GM23338 (cell line): ENCODE data around the gene MRPS10. TPM values are rescaled to one million over a fixed set of nuclear protein-coding genes. Genes with fewer than 3 reads are reported as not detected.

Source experiments
- ATAC-seq: fragments of 200-7000 bp; cut with Tn5 transposase; 3 replicates; pipeline ENCODE4 v1.9.1; 2020
- DNase-seq: peaks from one replicate; pipeline ENCODE4 v3.0.0-alpha.2; 2015; ENCODE audit warnings: low spot score
- H2AFZ ChIP-seq: fragments of 200-600 bp; sonication (generic); 2 replicates; pipeline ENCODE4 v1.8.0; 2016; ENCODE audit warnings: antibody characterized with exemption, mild to moderate bottlenecking, moderate library complexity
- H3F3A ChIP-seq: fragments of 200-600 bp; sonication (generic); replicated peaks from 2 replicates; pipeline ENCODE4 v1.8.0; 2017; ENCODE audit warnings: antibody characterized with exemption, mixed run types, low read depth
- H3K27ac ChIP-seq: fragments of 200-600 bp; sonication (generic); 2 replicates; pipeline ENCODE4 v1.6.1; 2016; ENCODE audit warnings: low read depth
- H3K27me3 ChIP-seq: fragments of 200-600 bp; sonication (generic); 2 replicates; pipeline ENCODE4 v1.8.0; 2016; ENCODE audit warnings: mild to moderate bottlenecking, mixed run types, moderate library complexity; ENCODE audit not compliant: insufficient read depth
- H3K36me3 ChIP-seq: fragments of 200-600 bp; sonication (generic); 2 replicates; pipeline ENCODE4 v1.8.0; 2016; ENCODE audit warnings: mild to moderate bottlenecking; ENCODE audit not compliant: insufficient read depth
- H3K4me1 ChIP-seq: fragments of 200-600 bp; sonication (generic); 2 replicates; pipeline ENCODE4 v1.8.0; 2016; ENCODE audit warnings: mild to moderate bottlenecking, moderate library complexity; ENCODE audit not compliant: insufficient read depth
- H3K4me2 ChIP-seq: fragments of 200-600 bp; sonication (generic); 2 replicates; pipeline ENCODE4 v1.7.1; 2017; ENCODE audit warnings: mixed run types
- H3K4me3 ChIP-seq: fragments of 200-600 bp; sonication (generic); 2 replicates; pipeline ENCODE4 v1.6.1; 2016; ENCODE audit warnings: mixed run types
- H3K79me2 ChIP-seq: fragments of 200-600 bp; sonication (generic); replicated peaks from 2 replicates; pipeline ENCODE4 v1.8.0; 2017; ENCODE audit warnings: mild to moderate bottlenecking; ENCODE audit not compliant: insufficient read depth
- H3K9me2 ChIP-seq: fragments of 200-600 bp; sonication (generic); 2 replicates; pipeline ENCODE4 v1.8.0; 2017; ENCODE audit not compliant: insufficient read depth
- H4K20me1 ChIP-seq: fragments of 200-600 bp; sonication (generic); replicated peaks from 2 replicates; pipeline ENCODE4 v1.8.0; 2017; ENCODE audit warnings: mild to moderate bottlenecking; ENCODE audit not compliant: insufficient read depth
- H3K27ac Mint-ChIP-seq: 2 replicates; pipeline ENCODE4 v1.8.0; 2020; ENCODE audit warnings: inconsistent platforms, mild to moderate bottlenecking, moderate library complexity, mixed read lengths
- H3K27me3 Mint-ChIP-seq: 3 replicates; pipeline ENCODE4 v1.8.0; 2022; ENCODE audit warnings: low read depth, mild to moderate bottlenecking, moderate library complexity, mixed read lengths, inconsistent platforms; ENCODE audit not compliant: insufficient read depth, poor library complexity
- H3K36me3 Mint-ChIP-seq: 3 replicates; pipeline ENCODE4 v1.8.0; 2021; ENCODE audit warnings: low read depth, mild to moderate bottlenecking, inconsistent platforms, moderate library complexity, mixed read lengths
- H3K4me1 Mint-ChIP-seq: 3 replicates; pipeline ENCODE4 v1.8.0; 2020; ENCODE audit warnings: mild to moderate bottlenecking, inconsistent platforms, mixed read lengths
- H3K4me3 Mint-ChIP-seq: 3 replicates; pipeline ENCODE4 v1.8.0; 2021; ENCODE audit warnings: moderate library complexity, mild to moderate bottlenecking, inconsistent platforms, mixed read lengths
- H3K9me3 Mint-ChIP-seq: 3 replicates; pipeline ENCODE4 v1.8.0; 2020; ENCODE audit warnings: moderate library complexity, mild to moderate bottlenecking, inconsistent platforms, mixed read lengths
- CREB1 ChIP-seq: fragments of 250-450 bp; sonication (Bioruptor Pico); IDR thresholded peaks from 2 replicates; pipeline ENCODE4 v1.5.0; 2020; ENCODE audit warnings: low read depth, mild to moderate bottlenecking, moderate library complexity
- EZH2 ChIP-seq: fragments of 200-600 bp; sonication (generic); IDR thresholded peaks from one replicate; pipeline ENCODE4 v1.8.0; 2017; ENCODE audit warnings: antibody characterized with exemption, mild to moderate bottlenecking, low read depth; ENCODE audit not compliant: unreplicated experiment
- EZH2phosphoT487 ChIP-seq: fragments of 200-600 bp; sonication (generic); IDR thresholded peaks from one replicate; pipeline ENCODE4 v1.8.1; 2018; ENCODE audit warnings: antibody characterized with exemption; ENCODE audit not compliant: unreplicated experiment
- JUNB ChIP-seq: IDR thresholded peaks from one replicate; pipeline ENCODE4 v1.6.1; 2016; ENCODE audit warnings: antibody characterized with exemption; ENCODE audit not compliant: unreplicated experiment
- NANOG ChIP-seq: IDR thresholded peaks from 2 replicates; pipeline ENCODE4 v1.6.1; 2016; ENCODE audit warnings: antibody characterized with exemption, borderline replicate concordance
- POLR2AphosphoS5 ChIP-seq: IDR thresholded peaks from 2 replicates; pipeline ENCODE4 v1.6.1; 2016; ENCODE audit warnings: antibody characterized with exemption, low read depth
- STAT1 ChIP-seq: IDR thresholded peaks from one replicate; pipeline ENCODE4 v1.6.1; 2016; ENCODE audit warnings: antibody characterized with exemption; ENCODE audit not compliant: unreplicated experiment
- ZNF114 ChIP-seq: fragments of 250-450 bp; sonication (Bioruptor Pico); IDR thresholded peaks from 2 replicates; pipeline ENCODE4 v1.5.0; 2020; ENCODE audit warnings: mild to moderate bottlenecking, moderate library complexity
- ZNF331 ChIP-seq: fragments of 250-450 bp; sonication (Bioruptor Pico); IDR thresholded peaks from 2 replicates; pipeline ENCODE4 v1.5.0; 2020; ENCODE audit warnings: low read depth, mild to moderate bottlenecking, moderate library complexity
- polyA plus RNA-seq: library from polyadenylated mRNA; unstranded; fragments of >200 nt; fragmentation: Nextera tagmentation; extraction: Ambion mirVana; gene quantifications from 2 replicates; pipeline ENCODE4 v1.2.1, GENCODE V29; 2016
- total RNA-seq: library from RNA; depleted of rRNA; stranded (reverse); fragments of >200 nt; shearing (Covaris generic); gene quantifications from 2 replicates; pipeline ENCODE4 v1.2.3, GENCODE V29; 2014
- TF ChIP-seq, protein P1 (sequence below): fragments of 250-450 bp; sonication (Bioruptor Pico); IDR thresholded peaks from 2 replicates; pipeline ENCODE4 v1.5.0; 2020; ENCODE audit warnings: mild to moderate bottlenecking, moderate library complexity
- TF ChIP-seq, protein P2 (sequence below), 2 experiments: fragments of 200-600 bp in 1 of 2; sonication (generic) in 1 of 2; conservative IDR thresholded peaks; 2 replicates each; pipeline versions ENCODE4 v1.5.1 to v1.6.1; 2016 to 2017; ENCODE audit warnings: antibody characterized with exemption in 2 of 2, low read depth in 2 of 2, mild to moderate bottlenecking in 2 of 2, moderate library complexity in 1 of 2
- TF ChIP-seq, protein P3 (sequence below): IDR thresholded peaks from one replicate; pipeline ENCODE4 v1.6.1; 2018; ENCODE audit warnings: antibody characterized with exemption; ENCODE audit not compliant: unreplicated experiment
- TF ChIP-seq, protein P4 (sequence below): IDR thresholded peaks from 2 replicates; pipeline ENCODE4 v1.6.1; 2016; ENCODE audit warnings: antibody characterized with exemption

The MRPS10 gene
- total and polyA plus RNA-seq, 2 experiments from 2014 or later, result 36.2 to 42.7 TPM

DNA sequence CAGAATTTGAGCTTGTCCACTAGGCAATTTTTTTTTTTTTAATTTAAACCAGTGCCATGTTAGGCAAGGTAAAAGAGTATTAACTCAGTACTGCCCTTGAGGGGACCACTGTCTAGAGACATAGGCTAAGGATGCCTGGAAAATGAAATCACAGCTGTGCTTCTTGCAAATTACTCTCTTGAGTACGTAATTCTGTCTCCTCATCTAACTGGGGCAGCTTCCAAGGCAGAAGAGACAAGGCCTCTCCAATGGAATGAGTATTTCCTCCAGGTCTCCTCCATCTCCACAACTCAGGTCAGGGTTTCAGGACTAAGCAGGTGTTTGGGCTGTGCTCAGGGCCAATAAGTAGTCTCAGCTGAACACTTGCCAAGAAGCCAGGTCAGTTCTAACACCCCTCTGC lies 33.8 kb upstream of the MRPS10 start:
- H3K27ac ChIP-seq, result no peak overlapping the region
- Mint-ChIP-seq H3K27ac (no peak overlapping the region), H3K4me3 (no peak overlapping the region), H3K27me3 (peaks cover 8% of the 10 kb centered on the region), H3K4me1 (peaks cover 5% of the 10 kb centered on the region; the same call in 2 of the 3 replicates), H3K36me3 (peaks cover 79% of the 10 kb centered on the region), H3K9me3 (no peaks in the 10 kb centered on the region)
- H3K4me2 ChIP-seq, result no peak overlapping the region
- H3K79me2 ChIP-seq, result no peaks in the 10 kb centered on the region
- peaks cover 26% of the 10 kb centered on the region for H3K36me3 ChIP-seq
- no peaks in the 10 kb centered on the region; the same call in 1 of the 2 replicates for H3F3A ChIP-seq
- no peak overlapping the region for H3K4me3 ChIP-seq
- H2AFZ ChIP-seq, result no peak overlapping the region
- H3K4me1 ChIP-seq, result peaks cover 3% of the 10 kb centered on the region; the same call in 1 of the 2 replicates
- TF ChIP-seq ZNF114 (CRISPR knock-in tag) (no peak), STAT1 (no peak), POLR2AphosphoS5 (no peak), EZH2 (no peak), NANOG (no peak), JUNB (no peak), ZNF331 (CRISPR knock-in tag) (no peak), EZH2phosphoT487 (no peak), CREB1 (no peak)
- TF ChIP-seq, protein P1, sequence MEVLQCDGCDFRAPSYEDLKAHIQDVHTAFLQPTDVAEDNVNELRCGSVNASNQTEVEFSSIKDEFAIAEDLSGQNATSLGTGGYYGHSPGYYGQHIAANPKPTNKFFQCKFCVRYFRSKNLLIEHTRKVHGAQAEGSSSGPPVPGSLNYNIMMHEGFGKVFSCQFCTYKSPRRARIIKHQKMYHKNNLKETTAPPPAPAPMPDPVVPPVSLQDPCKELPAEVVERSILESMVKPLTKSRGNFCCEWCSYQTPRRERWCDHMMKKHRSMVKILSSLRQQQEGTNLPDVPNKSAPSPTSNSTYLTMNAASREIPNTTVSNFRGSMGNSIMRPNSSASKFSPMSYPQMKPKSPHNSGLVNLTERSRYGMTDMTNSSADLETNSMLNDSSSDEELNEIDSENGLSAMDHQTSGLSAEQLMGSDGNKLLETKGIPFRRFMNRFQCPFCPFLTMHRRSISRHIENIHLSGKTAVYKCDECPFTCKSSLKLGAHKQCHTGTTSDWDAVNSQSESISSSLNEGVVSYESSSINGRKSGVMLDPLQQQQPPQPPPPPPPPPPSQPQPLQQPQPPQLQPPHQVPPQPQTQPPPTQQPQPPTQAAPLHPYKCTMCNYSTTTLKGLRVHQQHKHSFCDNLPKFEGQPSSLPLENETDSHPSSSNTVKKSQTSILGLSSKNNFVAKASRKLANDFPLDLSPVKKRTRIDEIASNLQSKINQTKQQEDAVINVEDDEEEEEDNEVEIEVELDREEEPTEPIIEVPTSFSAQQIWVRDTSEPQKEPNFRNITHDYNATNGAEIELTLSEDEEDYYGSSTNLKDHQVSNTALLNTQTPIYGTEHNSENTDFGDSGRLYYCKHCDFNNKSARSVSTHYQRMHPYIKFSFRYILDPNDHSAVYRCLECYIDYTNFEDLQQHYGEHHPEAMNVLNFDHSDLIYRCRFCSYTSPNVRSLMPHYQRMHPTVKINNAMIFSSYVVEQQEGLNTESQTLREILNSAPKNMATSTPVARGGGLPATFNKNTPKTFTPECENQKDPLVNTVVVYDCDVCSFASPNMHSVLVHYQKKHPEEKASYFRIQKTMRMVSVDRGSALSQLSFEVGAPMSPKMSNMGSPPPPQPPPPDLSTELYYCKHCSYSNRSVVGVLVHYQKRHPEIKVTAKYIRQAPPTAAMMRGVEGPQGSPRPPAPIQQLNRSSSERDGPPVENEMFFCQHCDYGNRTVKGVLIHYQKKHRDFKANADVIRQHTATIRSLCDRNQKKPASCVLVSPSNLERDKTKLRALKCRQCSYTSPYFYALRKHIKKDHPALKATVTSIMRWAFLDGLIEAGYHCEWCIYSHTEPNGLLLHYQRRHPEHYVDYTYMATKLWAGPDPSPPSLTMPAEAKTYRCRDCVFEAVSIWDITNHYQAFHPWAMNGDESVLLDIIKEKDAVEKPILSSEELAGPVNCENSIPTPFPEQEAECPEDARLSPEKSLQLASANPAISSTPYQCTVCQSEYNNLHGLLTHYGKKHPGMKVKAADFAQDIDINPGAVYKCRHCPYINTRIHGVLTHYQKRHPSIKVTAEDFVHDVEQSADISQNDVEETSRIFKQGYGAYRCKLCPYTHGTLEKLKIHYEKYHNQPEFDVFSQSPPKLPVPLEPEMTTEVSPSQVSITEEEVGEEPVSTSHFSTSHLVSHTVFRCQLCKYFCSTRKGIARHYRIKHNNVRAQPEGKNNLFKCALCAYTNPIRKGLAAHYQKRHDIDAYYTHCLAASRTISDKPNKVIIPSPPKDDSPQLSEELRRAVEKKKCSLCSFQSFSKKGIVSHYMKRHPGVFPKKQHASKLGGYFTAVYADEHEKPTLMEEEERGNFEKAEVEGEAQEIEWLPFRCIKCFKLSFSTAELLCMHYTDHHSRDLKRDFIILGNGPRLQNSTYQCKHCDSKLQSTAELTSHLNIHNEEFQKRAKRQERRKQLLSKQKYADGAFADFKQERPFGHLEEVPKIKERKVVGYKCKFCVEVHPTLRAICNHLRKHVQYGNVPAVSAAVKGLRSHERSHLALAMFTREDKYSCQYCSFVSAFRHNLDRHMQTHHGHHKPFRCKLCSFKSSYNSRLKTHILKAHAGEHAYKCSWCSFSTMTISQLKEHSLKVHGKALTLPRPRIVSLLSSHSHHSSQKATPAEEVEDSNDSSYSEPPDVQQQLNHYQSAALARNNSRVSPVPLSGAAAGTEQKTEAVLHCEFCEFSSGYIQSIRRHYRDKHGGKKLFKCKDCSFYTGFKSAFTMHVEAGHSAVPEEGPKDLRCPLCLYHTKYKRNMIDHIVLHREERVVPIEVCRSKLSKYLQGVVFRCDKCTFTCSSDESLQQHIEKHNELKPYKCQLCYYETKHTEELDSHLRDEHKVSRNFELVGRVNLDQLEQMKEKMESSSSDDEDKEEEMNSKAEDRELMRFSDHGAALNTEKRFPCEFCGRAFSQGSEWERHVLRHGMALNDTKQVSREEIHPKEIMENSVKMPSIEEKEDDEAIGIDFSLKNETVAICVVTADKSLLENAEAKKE (CRISPR knock-in tag), result no peak
- TF ChIP-seq, protein P2, sequence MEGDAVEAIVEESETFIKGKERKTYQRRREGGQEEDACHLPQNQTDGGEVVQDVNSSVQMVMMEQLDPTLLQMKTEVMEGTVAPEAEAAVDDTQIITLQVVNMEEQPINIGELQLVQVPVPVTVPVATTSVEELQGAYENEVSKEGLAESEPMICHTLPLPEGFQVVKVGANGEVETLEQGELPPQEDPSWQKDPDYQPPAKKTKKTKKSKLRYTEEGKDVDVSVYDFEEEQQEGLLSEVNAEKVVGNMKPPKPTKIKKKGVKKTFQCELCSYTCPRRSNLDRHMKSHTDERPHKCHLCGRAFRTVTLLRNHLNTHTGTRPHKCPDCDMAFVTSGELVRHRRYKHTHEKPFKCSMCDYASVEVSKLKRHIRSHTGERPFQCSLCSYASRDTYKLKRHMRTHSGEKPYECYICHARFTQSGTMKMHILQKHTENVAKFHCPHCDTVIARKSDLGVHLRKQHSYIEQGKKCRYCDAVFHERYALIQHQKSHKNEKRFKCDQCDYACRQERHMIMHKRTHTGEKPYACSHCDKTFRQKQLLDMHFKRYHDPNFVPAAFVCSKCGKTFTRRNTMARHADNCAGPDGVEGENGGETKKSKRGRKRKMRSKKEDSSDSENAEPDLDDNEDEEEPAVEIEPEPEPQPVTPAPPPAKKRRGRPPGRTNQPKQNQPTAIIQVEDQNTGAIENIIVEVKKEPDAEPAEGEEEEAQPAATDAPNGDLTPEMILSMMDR (conservative IDR thresholded peaks at IDR 0.05; ENCODE audit: low read depth in 2 of 2), result no peak
- TF ChIP-seq, protein P3, sequence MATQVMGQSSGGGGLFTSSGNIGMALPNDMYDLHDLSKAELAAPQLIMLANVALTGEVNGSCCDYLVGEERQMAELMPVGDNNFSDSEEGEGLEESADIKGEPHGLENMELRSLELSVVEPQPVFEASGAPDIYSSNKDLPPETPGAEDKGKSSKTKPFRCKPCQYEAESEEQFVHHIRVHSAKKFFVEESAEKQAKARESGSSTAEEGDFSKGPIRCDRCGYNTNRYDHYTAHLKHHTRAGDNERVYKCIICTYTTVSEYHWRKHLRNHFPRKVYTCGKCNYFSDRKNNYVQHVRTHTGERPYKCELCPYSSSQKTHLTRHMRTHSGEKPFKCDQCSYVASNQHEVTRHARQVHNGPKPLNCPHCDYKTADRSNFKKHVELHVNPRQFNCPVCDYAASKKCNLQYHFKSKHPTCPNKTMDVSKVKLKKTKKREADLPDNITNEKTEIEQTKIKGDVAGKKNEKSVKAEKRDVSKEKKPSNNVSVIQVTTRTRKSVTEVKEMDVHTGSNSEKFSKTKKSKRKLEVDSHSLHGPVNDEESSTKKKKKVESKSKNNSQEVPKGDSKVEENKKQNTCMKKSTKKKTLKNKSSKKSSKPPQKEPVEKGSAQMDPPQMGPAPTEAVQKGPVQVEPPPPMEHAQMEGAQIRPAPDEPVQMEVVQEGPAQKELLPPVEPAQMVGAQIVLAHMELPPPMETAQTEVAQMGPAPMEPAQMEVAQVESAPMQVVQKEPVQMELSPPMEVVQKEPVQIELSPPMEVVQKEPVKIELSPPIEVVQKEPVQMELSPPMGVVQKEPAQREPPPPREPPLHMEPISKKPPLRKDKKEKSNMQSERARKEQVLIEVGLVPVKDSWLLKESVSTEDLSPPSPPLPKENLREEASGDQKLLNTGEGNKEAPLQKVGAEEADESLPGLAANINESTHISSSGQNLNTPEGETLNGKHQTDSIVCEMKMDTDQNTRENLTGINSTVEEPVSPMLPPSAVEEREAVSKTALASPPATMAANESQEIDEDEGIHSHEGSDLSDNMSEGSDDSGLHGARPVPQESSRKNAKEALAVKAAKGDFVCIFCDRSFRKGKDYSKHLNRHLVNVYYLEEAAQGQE, result no peak
- TF ChIP-seq, protein P4, sequence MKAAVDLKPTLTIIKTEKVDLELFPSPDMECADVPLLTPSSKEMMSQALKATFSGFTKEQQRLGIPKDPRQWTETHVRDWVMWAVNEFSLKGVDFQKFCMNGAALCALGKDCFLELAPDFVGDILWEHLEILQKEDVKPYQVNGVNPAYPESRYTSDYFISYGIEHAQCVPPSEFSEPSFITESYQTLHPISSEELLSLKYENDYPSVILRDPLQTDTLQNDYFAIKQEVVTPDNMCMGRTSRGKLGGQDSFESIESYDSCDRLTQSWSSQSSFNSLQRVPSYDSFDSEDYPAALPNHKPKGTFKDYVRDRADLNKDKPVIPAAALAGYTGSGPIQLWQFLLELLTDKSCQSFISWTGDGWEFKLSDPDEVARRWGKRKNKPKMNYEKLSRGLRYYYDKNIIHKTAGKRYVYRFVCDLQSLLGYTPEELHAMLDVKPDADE, result no peak
- DNase-seq (no peak), ATAC-seq (no peak)
- peaks cover 3% of the 10 kb centered on the region; the same call in 1 of the 2 replicates for H3K9me2 ChIP-seq
- H3K27me3 ChIP-seq, result no peaks in the 10 kb centered on the region
- H4K20me1 ChIP-seq, result no peaks in the 10 kb centered on the region
